ENCODE results near the gene RANBP3.

The RANBP3 gene

DNA sequence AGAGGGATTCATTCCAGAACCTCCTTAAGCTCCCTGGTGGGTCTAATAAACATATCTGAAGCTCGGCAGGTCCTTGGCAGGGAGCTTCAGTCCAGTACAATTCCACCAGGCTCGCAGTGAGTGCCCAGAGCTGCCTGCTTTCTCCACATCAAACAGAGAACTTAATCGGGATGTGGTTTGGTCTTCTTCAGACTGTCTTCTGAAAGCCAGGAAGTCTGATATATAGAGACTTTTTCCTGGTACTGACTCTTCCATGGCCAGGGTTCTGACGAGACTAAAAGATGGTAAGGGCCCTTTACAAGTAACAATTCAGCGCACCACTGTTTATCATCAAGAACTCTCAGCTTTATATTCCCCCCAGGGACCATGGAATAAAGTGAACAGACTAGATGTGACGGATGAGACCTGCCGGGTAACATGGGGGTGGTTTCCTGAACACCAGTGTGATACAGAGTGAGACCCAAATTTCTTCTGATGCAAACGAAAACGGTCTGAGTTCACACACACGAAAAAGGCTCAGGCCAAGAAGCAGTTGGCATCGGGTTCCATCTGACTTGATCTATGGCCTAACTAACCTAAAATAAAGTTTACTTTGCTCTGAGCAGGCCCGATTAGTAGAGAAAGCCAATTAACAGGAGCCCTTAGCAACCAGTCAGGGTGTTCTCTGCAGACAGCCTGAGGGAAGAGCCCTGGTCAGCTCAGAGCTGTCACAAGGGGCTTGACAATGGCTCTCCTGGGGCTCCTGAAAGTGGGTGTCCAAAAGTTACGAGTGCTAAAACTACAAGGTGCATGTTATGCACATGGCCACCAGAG lies 29.0 kb downstream of the RANBP3 start:
- no peak for DNase-seq

DNA sequence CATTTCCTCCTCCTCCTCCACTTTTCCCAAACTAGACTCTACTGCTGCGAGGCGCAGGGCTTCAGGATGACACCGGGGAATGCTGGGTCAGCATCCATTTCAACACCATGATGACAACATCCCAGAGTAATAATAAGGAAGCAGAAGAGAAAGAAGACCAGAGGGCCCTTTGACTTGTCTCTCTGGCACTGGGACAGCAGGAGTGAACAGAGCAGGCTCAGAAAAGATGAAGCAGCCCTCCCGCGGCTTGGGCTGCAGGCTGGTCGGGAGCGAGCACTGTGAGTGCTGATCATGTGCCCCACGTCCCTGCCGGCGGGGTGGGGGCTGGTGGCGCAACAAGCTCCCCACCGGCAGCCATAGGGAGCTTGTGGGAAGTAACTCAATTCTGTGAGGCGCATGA lies 30.5 kb downstream of the RANBP3 start:
- DNase-seq = no peak

DNA sequence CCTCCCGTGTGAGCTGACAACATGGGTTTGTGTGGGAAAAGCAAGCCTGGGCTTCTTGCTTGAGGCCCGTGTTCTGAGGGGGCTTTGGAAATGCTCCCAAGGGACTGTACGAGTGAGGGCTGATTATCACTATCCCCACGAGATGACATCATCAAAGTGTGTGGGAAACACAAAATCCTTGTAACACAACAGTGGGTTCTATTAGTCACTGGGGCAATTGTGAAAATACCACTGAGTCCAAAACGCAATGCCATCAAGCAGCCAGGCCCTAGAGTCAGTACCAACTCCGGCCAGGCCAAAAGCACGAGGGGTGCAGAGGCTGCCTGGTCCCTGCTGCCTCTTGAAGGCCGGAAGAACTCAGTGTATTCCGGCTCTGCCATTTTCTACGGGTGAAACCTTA lies 34.3 kb downstream of the RANBP3 start:
- no peak for DNase-seq

DNA sequence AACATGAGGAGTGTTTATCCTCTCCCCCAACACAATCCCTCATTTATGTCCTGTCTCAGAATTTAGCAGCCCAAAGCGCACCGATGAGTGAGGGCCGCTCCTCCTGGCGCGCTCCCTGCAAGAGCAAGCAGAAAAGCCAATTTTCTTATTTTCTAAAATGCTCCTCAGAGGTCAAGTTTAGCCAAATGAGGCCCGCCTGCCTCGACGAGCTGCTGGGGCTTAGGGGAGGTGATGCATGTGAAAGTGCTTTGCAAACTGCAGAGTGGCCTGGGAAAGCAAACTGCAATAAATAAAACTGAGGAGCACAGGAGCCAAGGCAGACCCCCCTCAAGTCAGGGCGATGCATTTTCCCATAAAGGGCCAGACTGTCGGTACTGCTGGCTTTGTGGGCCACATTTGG lies 34.9 kb downstream of the RANBP3 start:
- no peak for DNase-seq

DNA sequence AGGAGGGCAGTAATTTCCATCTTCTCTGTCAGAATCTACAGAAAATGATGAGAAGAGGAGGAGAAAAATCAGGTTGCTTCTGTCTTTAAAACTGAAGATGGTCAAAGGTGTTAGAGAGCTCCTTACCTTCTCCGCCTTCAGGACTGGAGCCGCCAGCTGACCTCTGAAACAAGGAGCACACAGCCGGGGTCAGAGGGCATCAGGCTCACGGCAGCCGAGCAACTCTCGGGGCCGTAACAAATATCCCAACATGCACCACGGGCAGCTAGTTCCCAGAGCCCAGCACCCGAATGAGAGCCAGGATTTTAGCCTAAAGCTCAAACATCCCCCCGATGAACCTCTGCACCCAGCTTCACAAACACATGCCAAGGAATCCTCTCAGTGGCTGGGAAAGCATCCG lies 36.3 kb downstream of the RANBP3 start:
- DNase-seq = no peak

DNA sequence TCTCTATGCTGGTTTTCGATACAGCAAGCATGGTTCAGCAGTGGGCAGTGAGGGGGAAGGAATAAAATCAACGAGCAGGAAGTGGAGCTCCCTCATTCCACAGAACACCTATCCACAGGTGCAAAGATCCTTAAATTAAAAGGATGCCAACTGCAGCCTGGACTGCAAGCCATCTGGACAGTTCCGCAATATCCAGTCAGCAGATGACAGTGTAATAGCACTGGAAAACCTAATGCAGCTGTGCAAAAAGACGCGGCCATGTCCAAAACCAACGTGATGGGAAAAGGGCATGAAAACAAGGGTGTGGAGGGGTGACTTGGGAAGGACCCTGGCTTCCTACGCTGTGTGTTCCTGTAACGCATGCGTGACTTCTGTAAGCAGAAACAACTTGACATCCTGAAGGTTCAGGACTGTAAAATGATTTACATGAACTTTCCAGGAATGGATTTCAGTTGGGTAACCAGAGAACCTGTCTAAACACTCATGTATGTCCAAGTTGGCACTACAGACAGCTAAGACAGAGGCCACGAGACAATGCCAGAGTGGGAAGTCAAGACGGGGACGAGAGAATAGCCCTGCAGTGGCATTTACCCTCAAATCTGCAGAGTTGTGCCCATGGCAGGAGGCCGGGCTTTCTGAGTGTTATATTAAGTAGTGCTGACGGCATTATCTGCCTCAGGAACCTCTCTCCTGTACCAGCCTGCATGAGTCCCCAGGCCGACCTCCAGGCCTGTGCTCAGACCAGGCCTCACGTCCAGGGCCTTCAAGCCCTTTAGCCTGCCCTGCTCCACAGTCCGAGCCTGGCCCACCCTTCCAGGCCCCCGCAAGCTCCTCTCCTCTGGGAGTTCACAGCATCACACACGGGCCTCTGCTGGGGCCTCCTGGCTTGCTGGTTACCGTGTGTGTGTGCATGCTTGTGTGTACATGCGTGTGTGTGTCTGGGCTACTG lies 37.4 kb downstream of the RANBP3 start:
- DNase-seq = no peak

DNA sequence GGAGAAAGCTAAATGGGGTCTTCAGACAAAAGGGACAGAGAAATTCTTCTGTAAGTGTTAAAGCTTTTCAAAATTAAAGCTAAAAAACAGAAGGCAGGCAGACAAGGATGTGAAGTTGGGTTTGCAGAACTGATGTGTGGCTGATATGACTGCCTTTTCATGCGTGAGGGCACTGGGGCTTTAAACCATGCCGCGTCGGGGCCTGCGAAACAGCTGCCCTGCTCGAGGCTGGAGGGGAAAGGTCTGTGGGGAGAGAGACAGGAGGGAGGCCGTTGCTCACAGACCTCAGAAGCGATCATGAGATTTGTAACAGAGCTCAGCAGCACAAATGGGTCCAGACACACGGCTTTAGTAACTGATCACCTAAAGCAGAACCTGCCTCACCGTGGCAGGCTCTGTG lies 40.4 kb downstream of the RANBP3 start:
- DNase-seq = no peak

DNA sequence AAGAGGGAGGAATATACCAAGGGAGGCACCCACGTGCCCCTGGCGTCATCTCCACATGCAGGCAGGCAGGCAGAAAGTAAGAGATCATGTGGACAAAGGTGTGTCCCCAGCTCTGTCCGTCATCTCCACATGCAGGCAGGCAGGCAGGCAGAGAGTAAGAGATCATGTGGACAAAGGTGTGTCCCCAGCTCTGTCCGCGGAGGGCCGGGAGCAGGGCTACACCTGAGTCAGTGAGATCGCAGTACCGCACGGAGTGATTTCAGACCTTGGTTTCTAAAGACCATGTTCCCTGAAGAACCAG lies 41.7 kb downstream of the RANBP3 start:
- DNase-seq = no peak

DNA sequence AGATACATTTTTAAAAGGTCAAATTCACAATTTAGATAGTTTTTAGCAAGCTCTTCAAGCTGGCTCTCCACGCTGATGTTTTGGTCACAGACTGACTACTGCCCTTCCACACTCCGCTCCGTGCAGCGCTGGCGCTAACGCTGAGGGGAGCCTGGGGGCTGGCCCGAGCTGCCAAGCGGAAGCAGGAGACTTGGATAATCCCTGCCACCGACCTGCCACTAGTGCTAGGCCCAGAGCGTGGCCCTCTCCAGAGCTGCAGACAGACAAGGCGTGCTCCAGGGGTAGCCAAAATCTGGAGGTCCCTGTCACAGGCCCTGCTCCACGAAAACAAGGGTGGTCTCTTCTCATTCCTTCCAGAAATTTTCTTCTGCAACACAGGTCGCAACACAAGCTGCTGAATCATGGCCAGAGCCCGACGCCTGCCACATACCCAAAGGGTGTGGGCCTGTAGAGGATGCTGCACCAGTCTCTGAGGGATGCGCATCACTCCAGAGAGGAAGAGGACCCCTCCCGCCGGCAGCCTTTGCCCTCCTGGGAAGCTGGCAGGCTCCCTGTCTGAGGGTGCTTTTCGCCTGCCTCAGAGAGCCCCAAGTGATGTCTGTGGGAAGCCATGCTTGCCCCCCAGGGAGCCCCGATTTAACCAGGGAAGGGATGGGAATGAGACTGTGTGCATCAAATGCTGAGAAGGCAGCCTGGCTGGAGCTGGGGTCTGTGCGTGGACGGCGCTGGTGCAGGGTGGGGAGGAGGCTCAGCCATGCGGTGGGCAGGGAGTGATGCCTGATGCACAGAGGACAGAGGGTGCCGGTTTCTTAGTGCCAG lies 42.3 kb downstream of the RANBP3 start:
- no peak for DNase-seq

DNA sequence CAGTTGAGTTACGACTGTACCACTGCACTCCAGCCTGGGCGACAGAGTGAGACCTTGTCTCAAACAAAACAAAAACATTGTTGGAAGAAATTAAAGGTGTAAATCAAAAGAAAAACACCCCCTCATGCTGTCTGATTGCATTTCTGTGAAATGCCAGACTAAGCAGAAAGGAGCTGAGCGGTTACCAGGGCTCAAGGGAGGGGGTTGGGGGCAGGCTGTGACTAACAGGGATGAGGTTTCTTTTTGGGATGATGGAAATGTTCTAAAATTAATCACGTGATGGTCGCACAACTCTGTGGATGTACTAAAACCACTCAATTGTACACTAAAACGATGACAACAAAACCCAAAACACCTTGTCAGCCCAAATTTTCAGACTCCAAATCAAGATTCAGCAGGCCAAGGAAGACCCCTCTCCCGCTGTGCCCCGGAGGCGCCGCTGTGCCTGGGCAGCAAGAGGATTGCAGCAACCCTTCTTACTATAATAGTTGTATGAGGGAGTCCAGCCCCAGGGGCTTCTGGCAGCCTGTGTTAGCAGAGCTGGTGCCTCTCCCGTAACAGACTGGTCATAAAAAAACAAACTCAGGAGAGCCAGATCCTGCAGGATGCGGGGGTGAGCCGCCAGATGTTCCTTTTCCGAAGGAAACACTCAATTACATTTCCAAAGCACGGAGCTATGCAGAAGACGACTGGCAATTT lies 43.0 kb downstream of the RANBP3 start:
- no peak for DNase-seq

DNA sequence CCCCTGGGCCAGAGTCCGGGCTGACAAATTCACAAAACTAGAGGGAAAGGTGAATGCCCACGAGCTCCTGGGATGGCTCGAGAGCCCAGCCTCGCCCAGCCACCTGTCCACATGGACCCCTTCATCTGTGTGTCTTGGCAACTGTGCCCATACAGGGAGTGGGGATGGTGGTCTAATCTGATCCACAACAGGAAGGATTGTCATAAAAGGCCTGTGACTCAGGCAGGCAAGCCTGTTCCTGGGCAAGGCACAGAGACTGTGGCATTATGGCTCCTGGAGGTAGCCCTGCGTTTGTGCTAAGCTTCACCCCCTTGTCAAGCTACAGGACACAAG lies 43.9 kb downstream of the RANBP3 start:
- no peak for DNase-seq

DNA sequence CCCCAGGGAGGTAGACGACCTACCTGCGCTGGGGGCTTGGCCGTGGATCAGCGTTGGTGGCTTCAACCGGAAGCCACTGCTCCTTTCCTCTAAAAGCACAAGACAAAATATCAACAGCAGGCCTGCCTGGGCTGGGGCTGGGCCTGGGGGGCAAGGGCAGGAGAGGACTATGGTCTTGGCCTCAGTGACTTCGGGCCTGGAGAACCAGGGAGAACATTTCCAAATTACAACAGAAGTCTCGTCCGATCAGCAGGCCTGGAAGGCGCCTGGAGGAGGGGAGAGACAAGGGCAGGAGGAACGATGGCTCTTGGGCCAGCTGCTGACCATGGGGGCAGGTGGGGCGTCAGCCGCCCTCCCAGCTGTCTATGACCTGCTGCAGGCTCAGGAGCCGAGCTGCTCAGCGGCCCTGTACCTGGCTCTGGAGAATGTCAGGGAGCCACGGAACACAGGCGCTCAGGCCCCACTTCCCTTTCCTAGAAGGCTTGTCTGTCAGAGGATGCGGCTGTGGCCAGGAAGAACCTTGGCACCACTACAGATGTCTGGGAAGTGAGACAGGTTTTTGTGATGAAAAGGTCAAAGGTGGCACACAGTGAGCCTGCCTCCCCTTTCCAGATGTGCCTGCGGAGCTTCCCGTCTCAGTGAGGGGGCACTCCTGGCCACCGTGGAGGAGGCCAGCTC lies 44.4 kb downstream of the RANBP3 start:
- DNase-seq = no peak

DNA sequence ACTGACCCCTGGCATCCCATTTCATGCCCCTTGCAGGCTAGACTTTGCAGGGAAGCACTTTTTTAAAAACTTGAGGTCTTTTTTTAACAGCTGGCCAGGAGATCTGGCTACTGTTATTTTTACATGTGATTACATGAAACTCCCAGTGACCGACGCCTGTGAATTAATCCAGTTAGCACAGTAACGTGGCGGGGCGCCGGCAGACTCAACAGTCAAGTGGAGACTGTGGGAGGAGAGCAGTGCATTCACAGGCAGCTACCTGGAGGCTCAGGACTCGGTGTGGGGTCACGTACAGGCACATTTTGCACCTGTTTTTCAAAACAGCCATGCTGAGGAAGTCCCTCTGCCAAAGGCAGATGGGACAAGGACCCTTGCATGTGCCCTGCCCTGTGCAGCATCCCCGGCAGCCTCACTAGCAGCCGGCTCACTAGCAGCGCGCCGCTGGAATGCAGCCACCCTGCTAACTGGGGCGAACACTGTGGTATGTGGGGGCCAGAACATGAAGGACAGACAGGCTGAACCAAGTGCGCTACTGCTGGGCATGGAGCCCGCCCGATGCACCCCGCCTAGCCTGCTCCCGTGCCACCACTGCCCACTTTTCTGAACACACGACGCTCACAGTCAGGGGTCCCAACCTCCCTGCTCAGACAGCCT lies 45.2 kb downstream of the RANBP3 start:
- DNase-seq = no peak

DNA sequence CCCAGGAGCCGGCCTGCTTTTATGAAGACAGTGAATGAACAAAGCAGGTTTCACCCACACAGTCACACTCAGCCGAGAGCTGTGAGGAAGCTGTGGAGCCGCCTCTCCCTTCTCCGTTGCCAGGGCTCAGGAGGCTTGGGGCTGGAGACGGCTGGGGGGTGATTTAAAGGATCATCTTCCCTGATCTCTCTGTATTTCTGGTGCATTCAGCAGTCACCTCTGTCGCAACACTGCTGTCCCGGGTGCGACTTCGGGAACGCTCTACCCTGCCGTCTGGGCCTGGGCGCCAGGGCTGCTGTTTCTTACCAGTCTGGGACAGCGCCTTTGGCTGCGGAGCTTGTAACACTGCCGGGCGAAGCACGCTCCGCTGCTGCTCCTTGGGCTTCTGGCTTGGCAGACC lies 45.8 kb downstream of the RANBP3 start:
- no peak for DNase-seq

DNA sequence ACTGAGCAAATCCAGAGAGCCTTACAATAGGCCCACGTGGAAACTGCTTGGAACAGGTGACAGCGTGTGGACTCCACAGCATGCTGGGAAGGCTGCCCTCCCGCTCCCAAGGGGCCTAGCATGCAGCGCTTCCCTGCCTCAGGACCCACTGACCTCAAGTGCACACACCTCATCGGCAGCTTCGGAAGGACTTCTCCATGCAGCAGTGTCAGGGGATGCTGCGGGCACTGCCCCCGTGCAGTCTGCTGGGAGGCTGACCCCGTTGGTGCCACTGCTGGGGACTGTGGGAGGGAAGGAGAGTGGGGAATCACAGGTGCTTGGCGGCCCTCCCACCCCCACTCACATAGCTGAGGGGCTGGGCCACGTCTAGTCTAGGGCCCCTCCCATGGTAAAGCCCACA lies 46.7 kb downstream of the RANBP3 start:
- no peak for DNase-seq

DNA sequence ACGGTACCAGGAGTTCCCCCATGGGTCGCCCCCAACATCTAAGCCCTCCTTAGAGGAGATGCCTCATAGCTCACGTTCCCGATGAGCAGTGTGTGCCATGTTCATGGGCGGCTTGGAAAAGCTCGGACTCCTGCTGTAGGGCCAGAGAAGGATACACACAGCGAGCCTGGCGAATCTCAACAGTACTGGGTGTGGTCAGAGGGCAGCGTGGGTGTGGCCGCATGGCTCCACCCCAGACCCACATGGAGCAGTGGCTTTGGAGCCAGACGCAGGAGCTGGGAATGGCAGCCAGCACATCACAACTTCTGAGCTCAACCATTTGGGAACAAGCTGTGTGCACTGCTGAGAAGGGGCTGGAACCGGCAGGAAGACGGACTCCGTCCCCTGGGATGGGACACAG lies 48.3 kb downstream of the RANBP3 start:
- DNase-seq = no peak

DNA sequence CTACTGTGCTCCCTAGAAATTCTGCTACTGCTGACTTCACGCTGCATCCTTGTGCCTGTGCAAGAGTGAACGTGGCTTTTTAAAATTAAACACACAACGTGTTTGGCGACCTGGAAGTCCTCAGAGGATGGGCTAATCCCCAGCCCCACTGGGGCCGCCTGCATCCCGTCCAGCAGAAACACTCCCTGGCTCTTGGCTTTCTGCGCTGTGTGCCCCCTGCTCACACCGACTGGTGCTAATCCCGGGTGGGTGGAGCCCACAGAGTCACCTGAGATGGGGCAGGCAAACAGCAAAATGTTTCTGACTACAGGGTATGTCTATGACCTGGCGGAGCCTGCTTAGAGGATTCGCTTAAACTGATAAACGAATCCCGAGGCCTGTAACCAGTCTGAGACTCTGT lies 48.8 kb downstream of the RANBP3 start:
- no peak for DNase-seq

DNA sequence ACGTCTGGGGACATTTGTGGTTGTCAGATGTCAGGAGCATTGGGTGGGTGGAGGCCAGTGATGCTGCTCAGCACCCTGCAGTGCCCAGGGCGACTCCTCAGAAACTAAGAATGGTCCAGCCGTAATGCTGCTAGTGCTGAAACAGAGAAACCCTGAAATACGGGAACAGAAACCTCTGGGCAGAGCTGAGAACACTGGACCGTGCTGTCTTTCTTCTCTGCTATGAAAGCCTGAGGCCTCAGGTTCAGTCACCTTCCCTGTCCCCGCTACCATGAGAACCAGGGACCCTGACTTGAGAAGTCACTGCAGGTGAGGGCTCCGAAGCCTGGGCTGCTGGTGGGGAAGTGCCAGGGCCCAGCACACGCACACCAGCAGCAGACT lies 50.5 kb downstream of the RANBP3 start:
- no peak for DNase-seq

DNA sequence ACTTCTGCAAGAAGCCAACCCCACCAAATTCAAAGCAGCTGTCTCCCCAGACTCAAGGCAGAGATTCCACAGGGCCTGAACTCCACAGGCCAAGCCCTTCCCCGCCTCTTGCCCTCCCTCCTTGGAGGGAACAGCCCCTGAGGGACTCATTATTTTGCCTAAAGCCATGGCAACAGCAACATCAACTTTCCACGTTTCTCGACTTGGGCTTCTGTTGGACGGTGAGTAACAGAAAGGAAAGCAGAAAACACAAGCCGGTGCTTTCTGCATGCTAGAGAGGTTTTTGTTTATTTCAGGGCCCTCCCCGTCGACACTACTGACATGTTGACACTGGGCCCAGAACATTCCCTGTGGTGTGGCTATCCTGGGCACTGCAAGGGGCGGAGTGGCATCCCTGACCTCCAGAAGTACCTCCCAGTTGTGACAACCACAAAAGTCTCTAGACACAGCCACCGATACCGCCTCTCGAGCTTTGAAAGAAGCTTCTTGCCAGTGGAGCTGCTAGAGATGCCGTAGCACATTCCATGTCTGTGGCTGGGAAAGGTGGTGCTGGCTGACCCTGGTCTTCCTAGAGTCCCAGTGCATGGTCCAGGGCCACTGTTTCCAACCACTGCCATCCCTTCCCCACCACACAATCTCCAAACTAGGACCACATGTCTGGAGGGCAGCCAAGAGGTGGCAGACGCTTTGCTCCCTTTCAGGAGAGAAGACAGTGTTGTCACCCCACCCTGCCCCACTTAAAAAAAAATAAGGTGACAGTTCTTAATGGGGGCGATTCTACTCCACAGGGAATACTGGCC lies 51.1 kb downstream of the RANBP3 start:
- DNase-seq = no peak

DNA sequence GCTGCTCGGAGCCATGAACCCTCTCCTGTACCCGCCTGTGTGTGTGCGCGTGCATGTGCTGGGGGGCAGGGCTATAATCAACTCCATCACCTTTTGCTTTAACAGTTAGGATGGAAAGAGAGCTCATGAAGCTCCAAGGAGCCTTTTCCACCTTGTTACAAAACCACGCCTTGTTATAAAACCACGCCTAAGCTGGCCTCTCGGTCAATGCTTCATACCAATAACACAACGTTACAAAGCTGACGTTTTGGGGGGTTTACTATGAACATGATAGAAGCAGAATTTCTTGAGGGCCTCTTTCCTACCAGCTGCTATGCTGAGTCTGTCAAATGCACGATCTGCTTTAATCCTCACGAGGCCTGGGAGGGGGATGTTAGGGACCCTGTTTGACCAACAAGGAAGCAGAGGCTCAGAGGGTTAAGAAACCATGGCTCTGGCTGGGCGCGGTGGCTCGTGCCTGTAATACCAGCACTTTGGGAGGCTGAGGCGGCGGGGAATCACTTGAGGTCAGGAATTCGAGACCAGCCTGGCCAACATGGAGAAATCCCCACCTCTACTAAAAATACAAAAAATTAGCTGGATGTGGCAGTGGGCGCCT lies 52.0 kb downstream of the RANBP3 start:
- no peak for DNase-seq

DNA sequence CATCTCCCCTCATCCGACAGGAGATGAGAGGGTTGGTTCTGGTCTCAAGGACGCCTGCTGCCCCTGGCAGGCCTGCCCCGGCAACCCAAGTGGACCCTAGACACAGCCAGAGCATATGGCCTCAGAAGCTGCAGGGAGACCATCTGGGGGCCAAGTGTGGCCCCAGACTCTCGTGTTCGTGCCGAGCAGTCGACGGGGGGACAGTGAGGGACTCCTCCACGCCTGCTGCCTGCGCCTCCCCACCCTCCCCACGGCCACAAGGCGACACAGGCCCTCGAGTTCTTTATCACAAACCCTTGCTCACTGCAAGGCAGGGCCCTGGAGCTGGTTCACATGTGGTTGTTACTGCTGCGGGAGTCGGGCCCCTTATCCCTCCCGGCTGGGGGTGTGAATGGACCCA lies 54.6 kb downstream of the RANBP3 start:
- DNase-seq = no peak

Measured in stimulated activated CD8-positive, alpha-beta memory T cell treated with anti-CD3 and anti-CD28 coated beads, Interleukin-4, amount 100 ng/mL, for 48 hours (primary cell).